Mesothelial cell of epicardium (in vitro differentiated cells): ENCODE results near the gene SOSTDC1. TPM values are rescaled to one million over a fixed set of nuclear protein-coding genes. Genes with fewer than 3 reads are reported as not detected.

ENCODE experiments used
- DNase-seq, 2 experiments: peaks; one replicate each; pipeline ENCODE4 v3.0.0; 2021; ENCODE audit warnings: low spot score in 2 of 2; ENCODE audit not compliant: unreplicated experiment in 2 of 2
- H3K27ac Mint-ChIP-seq: 2 replicates; pipeline ENCODE4 v1.8.0; 2021; ENCODE audit warnings: mixed read lengths
- H3K27me3 Mint-ChIP-seq: 2 replicates; pipeline ENCODE4 v1.8.0; 2021; ENCODE audit warnings: low read depth, mixed read lengths
- H3K36me3 Mint-ChIP-seq: 2 replicates; pipeline ENCODE4 v1.8.0; 2021; ENCODE audit warnings: mixed read lengths
- H3K4me1 Mint-ChIP-seq: 2 replicates; pipeline ENCODE4 v1.8.0; 2021; ENCODE audit warnings: mixed read lengths
- H3K4me3 Mint-ChIP-seq: 2 replicates; pipeline ENCODE4 v1.8.0; 2021; ENCODE audit warnings: mild to moderate bottlenecking, moderate library complexity, mixed read lengths
- H3K9me3 Mint-ChIP-seq: 2 replicates; pipeline ENCODE4 v1.8.0; 2021; ENCODE audit warnings: mixed read lengths
- total RNA-seq: library from RNA; stranded (reverse); gene quantifications from 3 replicates; pipeline ENCODE4 v1.2.1, GENCODE V29; 2021
- TF ChIP-seq, protein P1 (sequence below): fragments of 200-600 bp; sonication (generic); IDR thresholded peaks from one replicate; pipeline ENCODE4 v1.5.0; 2021; ENCODE audit warnings: antibody characterized with exemption; ENCODE audit not compliant: unreplicated experiment

Gene SOSTDC1
- total RNA-seq, 1 donor from 2014 or later: 13.0 TPM

DNA sequence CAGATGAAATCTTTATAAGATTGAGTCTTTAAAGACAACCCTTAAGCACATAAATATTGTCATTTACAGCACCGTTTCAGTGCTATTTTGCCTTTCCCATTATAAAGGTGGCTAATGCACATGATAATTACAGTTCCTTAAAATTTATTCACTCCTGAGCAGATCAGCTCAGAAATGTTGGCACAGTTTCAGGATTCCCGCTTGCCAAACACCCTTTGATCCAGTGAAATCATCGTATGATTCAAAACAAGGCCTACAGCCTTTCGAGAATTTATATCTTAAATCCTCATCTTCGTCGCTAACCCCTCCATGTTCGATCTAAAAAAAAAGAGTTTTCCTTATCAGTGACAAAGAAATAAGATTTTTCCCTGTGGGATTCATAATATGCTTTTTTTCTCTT is 14.1 kb upstream of the SOSTDC1 start:
- Mint-ChIP-seq H3K4me3 (no peak overlapping the region), H3K27me3 (no peaks in the 10 kb centered on the region), H3K4me1 (peaks cover 13% of the 10 kb centered on the region), H3K27ac (peak overlapping the region; percentile 22), H3K9me3 (no peaks in the 10 kb centered on the region), H3K36me3 (no peaks in the 10 kb centered on the region)
- TF ChIP-seq, protein P1, sequence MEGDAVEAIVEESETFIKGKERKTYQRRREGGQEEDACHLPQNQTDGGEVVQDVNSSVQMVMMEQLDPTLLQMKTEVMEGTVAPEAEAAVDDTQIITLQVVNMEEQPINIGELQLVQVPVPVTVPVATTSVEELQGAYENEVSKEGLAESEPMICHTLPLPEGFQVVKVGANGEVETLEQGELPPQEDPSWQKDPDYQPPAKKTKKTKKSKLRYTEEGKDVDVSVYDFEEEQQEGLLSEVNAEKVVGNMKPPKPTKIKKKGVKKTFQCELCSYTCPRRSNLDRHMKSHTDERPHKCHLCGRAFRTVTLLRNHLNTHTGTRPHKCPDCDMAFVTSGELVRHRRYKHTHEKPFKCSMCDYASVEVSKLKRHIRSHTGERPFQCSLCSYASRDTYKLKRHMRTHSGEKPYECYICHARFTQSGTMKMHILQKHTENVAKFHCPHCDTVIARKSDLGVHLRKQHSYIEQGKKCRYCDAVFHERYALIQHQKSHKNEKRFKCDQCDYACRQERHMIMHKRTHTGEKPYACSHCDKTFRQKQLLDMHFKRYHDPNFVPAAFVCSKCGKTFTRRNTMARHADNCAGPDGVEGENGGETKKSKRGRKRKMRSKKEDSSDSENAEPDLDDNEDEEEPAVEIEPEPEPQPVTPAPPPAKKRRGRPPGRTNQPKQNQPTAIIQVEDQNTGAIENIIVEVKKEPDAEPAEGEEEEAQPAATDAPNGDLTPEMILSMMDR: no peak
- DNase-seq: no peak

GRCh38 chr7:16479161-16479560 is 13.6 kb upstream of the SOSTDC1 start:
- Mint-ChIP-seq H3K9me3 (no peaks in the 10 kb centered on the region), H3K27me3 (no peaks in the 10 kb centered on the region), H3K4me1 (peaks cover 12% of the 10 kb centered on the region), H3K4me3 (no peak overlapping the region), H3K36me3 (no peaks in the 10 kb centered on the region), H3K27ac (no peak overlapping the region)
- TF ChIP-seq, protein P1: no peak
- no peak for DNase-seq

DNA sequence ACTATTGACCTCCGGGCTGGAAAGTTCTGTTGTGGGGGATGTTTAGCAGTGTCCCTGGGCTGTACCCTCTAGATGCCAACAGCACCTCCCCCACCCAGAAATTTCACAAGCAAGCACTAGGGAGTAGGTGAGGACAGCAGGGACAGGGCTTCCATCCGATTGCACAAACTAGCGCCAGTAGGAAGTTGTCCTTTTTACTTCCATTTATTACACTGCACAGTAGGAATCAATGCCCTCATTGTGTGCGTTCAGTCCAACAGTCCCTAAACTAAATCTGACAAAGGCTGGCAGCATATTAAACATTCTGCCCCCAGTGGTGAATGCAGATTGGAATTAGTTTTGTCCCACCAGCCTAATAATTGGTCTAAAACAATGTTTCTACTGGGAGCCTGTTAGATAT is 6.4 kb upstream of the SOSTDC1 start:
- TF ChIP-seq, protein P1: no peak
- no peaks in the 10 kb centered on the region for H3K4me1 Mint-ChIP-seq
- H3K27ac Mint-ChIP-seq: no peak overlapping the region
- no peak for DNase-seq
- no peaks in the 10 kb centered on the region for H3K9me3 Mint-ChIP-seq
- H3K4me3 Mint-ChIP-seq: no peak overlapping the region
- H3K36me3 Mint-ChIP-seq: no peaks in the 10 kb centered on the region
- H3K27me3 Mint-ChIP-seq: no peaks in the 10 kb centered on the region

DNA sequence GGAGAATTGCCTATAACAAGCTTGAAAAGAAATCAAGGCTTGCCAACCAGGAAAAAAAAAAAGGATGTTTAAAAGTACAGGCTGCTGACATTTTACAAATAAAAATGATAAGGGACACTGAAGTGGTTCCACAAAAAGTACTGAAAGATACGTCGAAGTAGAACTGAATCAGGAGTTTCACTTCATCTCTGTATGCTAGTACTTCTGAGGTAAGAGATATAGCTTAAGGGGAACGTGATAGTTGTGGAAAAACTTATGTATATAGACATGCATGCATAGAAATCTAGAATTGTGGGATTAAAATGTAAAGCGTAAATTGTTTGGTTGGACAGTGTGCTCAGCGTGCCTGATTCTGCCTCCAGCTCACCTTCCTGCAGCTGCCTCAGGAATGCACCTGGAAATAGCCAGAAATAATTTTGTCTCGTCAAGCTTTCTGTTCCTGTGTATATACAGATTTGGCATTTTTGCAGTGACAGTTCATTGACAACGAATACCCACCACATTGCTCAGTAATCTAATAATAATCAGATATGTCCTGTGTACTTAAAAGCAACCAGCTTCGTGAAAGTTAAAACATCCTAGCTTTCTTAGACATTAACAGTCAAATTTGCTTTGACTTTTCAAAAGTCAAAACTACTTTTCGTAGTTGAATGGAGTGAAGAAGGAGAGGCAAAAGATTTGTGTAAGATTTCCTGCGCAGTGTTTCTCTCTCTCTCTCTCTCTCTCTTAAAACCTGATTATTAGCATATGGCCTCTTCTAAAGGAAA is 1.4 kb downstream of the SOSTDC1 start:
- TF ChIP-seq, protein P1: no peak
- peaks cover 53% of the 10 kb centered on the region for H3K4me1 Mint-ChIP-seq
- H3K9me3 Mint-ChIP-seq: no peaks in the 10 kb centered on the region
- DNase-seq: no peak
- peaks cover 4% of the 10 kb centered on the region for H3K36me3 Mint-ChIP-seq
- no peaks in the 10 kb centered on the region for H3K27me3 Mint-ChIP-seq
- H3K4me3 Mint-ChIP-seq: peak overlapping the region; percentile 74
- peak overlapping the region; percentile 96 for H3K27ac Mint-ChIP-seq

DNA sequence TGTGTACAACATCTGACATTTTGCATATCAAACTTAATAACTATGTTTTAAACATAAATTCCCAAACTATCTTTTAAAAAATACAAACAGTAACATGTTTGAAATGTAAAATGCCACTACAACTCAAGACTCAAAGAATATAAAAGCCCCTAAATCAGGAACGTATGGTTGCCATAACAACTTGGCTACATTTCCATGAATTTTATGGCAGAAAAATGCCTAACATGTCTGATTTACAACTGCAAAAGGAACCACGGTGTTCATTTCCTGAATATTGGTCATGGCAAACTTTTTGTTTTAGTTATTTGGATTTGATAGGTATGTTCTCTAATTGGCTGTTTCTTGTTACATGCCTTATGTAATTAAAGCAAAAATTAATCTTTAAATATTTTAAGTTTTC is 2.0 kb downstream of the SOSTDC1 start:
- TF ChIP-seq, protein P1: no peak
- Mint-ChIP-seq H3K27me3 (no peaks in the 10 kb centered on the region), H3K27ac (peak overlapping the region; percentile 64), H3K36me3 (peaks cover 4% of the 10 kb centered on the region), H3K4me1 (peaks cover 53% of the 10 kb centered on the region), H3K9me3 (no peaks in the 10 kb centered on the region), H3K4me3 (peak overlapping the region; percentile 74)
- no peak for DNase-seq
